Stimulated activated CD8-positive, alpha-beta memory T cell treated with anti-CD3 and anti-CD28 coated beads, Interleukin-12 subunit alpha, Interleukin-12 subunit beta, amount 100 ng/mL, for 24 hours (primary cell): ENCODE measurements around the gene SFMBT2.

Source experiments
- DNase-seq: peaks from one replicate; pipeline ENCODE4 v3.0.0-alpha.2; 2020; ENCODE audit errors: extremely low read depth

The SFMBT2 gene

DNA sequence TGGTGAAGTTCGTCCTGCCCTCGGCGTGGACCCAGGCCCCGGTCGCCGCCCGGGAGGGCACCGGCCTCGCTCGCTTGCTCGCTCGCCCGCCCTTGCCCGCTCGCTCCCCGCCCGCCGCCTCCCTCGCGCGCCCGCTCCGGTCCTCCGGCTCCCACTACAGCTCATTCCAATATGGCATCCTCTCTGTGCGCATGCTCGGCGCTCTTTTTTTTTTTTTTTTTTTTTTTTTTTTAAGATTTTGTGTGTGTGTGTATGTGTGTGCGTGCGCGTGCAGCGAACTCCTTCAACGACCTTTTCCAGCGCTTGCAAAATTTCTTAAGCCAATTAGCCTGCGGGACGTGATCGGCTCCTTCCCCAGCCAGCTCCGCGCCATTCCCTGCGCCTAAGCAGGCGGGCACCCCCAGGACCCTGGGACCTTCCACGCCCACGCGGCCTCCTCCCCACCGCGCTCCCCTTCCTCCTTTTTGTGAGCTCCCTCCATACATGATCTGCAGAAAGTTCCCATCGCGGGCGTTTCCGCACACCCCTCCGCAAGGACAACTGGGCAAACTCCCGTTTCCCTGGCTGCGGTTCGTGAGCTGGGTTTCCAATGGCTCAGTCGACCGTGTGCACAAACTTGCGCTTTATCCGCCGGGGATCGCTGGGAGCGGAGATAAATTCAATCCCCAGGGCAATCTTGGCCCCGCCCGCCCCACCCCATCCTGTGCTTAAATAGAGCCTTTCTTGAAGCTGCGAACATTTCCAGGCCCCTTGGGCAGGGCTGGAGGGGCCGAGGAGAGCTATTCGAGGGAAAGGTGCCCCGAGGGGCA is at the start of gene SFMBT2:
TSS of gene SFMBT2 (minus strand) at position 173 of the 809 bp plus-strand sequence. CDS start 29,136 bp downstream, outside the sequence.
- DNase-seq = no peak

DNA sequence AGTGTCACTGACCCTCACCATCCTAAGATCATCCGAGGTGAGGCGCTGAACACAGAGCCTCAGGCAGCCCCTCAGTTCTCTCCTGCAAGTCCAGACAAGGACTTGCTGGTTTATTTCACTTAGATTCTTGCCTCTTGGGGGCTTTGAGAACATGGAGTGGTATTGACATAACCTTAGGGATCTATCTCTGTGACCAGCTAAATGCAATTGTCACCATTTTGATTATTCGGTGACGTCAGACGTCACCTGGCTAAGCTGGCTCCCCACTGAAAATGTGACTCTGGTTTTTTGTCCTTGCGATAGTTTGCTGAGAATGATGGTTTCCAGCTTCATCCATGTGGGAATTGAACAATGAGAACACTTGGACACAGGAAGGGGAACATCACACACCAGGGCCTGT is 49.2 kb upstream of the SFMBT2 start:
- no peak for DNase-seq

DNA sequence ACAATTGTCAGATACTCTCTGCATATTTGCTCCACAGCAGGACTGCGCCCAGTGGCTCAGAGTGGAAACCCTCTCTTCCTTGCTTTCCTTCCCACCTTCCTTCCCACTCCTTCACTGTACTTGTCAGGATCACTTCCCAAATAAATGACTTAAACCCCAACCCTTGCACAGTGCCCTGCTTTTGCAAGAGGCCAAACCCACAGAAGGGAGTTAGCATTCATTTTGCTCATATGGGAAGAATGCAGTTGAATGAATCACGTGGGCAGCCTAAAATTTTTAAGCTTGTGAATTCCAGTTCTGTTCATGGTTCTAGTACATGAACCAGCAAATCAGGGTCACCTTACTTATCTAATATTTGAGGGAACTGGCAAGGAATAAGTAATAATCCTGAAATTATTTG is 47.7 kb upstream of the SFMBT2 start:
- DNase-seq = no peak

DNA sequence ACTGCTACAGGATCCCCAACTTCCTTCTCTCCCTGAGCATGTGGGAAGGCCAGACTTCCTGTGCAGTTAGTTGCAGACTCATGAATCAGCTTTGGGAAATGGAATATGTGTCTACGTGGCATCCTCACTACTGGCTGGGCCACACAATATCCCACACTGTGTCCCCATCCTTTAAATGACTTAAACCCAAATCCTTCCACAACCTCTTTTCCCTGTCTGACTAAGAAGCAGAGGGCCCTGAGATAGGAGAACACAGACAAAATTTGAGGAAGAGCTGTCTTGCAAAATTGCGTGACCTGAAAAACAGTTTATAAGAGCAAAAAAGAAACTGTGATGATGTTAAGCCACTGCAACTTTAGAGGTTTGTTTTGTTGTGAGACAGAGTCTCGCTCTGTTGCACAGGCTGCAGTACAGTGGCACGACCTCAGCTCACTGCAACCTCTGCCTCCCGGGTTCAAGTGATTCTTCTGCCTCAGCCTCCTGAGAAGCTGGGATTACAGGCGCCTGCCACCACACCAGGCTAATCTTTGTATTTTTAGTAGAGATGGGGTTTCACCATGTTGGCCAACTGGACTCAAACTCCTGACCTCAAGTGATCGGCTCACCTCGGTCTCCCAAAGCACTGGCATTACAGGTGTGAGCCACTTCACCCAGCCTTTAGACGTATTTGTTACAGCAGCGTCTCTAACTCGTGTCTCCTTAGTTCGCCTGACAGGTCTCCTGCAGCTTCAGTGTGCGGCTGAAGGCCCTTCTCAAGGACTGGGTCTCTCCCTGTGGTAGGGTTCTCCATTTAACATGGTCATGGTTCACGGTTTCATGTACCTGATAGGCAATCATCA is 46.9 kb upstream of the SFMBT2 start:
- DNase-seq = no peak

DNA sequence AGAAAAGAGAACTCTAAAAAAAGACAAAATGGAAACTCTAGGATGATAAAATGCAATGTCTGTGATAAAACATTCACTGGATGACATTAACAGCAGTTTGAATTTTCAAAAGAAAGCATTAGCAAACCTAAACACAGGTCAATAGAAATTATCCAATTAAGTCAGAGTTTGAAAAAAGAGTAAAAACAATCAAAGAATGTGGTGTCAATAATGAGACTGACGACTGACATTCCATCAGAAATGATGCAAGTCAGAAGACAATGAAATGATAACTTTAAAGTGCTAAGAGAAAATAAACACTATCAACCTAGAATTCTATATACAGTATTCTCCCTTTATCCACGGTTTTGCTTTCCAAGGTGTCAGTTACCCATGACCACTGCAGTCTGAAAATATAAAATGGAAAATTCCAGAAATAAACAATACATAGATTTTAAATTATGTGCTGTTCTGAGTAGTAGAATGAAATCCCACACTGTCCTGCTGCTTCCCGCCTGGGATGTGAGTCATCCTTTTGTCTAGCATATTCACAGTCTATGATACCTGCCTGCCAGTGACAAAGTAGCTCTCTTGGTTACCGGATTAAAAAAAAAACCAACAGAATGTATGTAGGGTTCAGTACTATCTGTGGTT is 38.3 kb upstream of the SFMBT2 start:
- DNase-seq = no peak

DNA sequence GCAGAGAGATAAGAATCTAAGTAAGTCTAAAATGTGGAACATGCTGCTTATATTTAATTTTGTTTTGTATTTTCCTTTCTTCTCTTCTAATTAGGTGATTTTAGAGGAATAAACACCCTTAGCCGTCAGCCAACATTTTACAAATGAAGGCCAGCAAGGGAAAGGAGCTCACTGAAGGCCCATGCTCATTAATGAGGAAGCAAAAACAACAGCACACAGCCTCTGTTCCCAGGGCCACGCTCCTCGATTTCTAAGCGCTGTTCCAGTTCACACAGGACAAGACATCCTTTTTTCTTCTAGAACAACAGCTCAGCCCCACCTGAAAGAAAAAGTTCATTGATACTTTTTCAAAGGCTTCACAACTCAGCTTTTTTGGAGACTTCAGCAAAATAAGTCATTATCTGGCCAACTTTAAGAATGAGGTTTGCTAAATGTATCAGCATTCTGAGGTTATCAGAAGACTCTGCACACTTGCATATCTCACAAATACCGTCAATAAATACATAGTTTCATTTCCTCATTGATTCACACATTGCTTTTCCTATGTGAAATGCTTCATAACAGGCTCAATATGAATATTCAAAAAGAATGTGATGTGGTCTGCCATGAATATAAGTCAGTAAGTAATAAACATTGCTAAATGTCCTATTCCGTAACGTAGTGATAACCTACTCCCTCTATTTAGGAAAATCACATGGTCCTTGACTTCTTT is 34.8 kb upstream of the SFMBT2 start:
- no peak for DNase-seq

DNA sequence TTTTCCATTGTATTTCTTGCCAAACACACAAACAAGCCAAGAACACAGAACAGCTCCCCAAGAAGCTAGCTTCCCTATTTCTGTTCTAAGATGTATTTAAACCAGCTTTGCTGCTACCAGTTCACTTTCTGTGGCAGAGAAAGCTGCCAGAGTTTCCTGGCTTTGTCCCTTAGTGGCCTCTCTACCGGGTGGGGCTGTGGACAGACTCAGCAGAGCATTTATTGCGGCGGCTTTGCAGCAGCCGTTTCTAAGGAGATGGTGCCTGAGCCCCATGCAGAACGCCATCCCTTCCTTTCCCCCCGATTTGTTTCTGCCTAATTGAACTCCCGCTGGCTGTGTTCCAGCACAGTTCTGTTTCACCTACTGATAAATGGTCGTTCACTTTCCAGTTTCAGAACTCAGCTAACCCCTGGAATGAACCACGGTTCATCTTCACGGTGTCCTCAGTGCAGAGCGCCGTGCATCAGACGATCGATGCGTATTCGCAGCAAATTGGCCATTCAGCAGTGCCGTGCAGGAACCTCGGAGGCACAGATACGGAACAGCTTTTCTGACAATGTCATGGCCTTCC is 33.8 kb upstream of the SFMBT2 start:
- no peak for DNase-seq

DNA sequence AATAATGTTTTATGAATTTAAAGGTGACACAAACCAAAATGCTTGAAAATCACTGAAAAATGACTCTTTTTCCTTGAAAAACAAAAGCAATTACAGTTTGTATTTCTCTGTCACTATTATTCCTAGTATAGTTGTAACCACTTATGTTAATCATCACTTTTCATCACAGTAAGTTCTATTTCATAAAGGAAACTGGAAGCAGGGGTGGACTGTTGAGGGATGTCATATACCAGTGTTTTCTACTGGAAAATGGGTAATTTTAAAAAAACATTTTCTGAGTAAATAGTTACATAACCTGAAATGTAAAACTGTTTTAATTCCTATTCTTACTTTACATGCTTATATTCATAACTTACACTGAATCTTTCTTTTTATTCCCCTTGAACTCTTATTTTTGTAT is 32.2 kb upstream of the SFMBT2 start:
- DNase-seq = no peak

DNA sequence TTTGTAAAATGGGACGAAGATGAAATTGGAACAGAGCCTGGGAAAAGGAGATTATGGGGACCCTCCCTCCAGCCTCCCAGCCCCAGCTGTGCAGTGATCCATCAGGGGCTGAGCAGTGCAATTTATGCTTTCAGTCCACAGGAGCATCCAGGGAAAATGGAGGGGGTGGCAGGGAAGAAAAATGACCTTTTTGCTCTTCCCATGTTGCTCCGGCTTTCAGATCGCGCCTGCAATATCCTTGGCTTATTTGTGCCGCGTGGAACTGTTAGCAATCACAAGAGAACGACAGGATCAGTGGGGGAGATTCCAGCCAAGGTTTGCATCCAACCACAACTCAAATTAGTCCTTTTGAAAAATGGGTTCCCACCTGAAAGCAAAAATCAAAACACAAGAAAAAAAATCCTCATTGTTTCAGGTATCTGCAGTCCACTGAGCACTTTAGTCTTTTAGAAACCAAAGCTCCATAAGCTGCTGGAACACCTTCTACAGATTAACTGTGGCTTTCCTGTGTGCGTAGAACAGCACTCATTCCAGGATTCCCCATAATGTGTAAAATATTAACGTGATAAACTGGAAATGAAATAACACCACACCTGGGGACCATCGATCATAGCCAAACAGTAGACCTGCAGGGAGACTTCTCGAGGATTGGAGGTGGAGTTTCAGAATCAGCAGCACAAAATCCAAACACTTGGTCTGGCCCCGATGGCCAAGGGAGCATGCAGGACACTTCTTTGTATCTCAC is 30.7 kb upstream of the SFMBT2 start:
- DNase-seq = no peak

DNA sequence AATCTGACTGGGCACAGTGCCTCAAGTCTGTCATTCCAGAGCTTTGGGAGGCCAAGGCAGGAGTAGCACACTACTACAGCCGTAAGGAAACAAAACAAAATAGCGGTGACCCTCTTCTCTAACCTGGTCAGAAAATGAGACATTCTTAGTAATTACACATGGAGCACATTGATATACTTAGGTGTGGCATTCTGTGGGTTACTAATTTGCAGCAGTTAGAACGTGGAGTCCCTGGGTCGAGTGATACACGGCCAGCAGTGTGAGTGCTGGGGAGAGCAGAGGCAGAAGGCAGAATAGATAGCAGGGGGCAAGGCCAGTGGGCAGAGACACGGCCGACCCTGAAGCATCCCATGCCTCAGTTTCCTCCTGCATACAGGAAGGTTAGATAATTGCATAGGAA is 28.9 kb upstream of the SFMBT2 start:
- DNase-seq = no peak

DNA sequence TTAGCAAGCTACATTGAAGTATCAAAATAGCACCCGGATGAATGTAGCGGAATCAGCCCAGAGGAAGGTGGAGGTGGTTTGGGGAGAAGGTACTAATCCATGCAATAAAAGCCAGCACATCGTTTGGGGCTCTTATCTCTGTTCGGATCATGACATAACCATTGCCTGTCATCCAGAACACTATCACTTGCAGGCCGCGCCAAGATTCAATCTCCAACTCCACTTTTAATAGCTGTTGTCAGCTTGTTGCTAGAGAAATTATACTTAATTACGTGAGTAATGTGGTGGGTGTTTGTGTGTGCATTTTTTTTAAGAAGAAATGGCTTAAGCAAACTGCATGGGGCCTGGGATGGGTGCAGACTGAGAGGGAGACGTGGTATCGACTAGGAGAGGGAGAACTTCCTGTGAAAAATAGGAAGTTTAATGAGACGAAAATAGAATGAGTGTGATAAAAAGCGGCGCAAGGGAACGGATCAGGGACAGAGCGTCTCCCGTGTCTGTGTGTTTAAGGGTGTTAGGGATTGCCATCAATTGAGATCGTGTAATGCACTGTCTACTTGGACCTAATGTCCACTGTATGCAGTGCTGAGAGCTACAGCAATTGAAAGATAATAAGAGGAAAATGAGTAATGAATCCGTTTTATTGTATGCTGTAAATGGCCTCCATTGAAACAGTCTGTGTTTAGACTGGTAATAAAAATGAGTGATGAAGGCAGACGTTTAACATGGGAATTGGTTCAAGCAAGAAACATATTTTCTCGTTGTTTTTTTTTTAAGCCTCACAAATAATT is 27.6 kb upstream of the SFMBT2 start:
- no peak for DNase-seq

DNA sequence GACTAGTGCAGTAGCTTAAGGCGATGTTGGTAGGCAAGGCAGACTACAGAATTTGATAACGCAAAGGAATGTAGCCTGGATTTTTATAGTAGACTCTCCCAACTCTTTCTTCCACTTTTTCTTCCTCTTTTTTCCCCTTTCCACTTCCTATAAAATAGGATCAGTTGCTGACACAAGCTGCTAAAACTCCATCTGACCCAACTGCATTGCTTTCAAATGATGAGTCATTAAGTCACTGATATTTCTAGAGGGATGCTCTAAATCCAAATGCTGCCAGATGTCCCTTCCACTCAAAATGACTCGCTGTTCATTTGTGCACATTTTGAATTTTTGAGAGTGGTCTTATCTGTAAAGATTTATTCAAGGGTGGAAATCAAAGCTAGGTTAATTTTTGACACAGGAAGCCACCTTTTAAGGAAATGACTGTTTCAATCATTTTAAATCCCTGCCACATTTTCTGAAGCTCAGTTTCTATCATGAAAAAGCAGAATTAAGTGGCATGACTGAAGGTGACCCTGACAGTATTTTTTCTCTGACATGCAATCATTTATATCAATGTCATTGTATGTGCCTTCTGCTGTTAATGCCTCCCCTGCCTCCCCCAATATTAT is 25.8 kb upstream of the SFMBT2 start:
- no peak for DNase-seq

DNA sequence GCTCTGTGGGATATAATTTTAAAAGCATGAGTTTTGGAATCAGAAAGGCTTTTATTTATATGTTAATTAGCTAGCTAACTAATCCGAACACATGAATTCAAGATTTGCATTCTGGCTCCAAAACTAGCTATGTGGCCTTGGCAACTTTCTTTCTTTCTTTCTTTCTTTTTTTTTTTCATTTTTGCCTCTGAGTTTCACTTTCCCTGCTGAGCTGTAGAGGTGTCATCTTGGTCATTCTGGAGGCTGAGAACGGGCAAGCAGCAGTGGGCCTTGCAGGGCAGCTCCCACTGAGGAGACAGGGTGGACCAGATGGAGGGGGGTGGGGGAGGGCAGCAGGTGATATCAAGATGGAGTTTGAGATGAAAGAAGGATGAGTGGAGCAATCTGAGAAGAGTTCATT is 24.8 kb upstream of the SFMBT2 start:
- DNase-seq = no peak

DNA sequence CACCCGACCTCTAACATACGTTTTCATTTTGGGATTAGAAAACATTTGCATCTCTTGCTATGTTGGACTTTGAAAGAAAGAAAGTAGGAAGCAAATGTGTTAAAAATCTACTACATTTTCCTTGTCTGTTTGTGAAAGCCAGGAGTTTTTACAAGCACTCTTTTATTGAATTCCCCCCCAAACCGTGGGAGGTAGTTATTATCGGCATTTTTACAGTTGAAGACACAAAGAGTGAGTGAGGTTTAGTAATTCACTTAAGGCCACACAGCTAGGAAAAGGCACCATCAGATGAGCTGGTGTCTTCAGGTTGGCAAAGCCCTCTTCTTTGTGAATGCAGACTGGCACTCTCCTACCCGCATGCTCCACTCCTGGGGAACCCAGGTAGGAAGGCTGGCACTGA is 23.5 kb upstream of the SFMBT2 start:
- no peak for DNase-seq

DNA sequence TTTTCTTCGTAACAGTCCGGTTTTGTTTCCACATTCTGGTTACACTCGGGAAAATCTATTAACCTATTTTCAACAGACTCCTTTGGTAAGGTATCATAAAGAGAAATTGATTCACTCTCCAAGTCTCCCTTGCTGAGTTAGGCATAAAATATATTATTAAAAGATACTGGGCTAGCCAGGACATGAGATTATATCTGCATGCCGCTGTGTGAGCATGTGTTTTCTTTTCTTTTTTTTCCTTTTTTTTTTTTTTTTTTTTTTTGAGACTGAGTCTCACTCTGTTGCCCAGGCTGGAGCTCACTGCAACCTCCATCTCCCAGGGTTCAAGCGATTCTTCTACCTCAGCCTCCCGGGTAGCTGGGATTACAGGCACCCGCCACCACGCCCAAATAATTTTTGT is 23.0 kb upstream of the SFMBT2 start:
- DNase-seq = no peak

DNA sequence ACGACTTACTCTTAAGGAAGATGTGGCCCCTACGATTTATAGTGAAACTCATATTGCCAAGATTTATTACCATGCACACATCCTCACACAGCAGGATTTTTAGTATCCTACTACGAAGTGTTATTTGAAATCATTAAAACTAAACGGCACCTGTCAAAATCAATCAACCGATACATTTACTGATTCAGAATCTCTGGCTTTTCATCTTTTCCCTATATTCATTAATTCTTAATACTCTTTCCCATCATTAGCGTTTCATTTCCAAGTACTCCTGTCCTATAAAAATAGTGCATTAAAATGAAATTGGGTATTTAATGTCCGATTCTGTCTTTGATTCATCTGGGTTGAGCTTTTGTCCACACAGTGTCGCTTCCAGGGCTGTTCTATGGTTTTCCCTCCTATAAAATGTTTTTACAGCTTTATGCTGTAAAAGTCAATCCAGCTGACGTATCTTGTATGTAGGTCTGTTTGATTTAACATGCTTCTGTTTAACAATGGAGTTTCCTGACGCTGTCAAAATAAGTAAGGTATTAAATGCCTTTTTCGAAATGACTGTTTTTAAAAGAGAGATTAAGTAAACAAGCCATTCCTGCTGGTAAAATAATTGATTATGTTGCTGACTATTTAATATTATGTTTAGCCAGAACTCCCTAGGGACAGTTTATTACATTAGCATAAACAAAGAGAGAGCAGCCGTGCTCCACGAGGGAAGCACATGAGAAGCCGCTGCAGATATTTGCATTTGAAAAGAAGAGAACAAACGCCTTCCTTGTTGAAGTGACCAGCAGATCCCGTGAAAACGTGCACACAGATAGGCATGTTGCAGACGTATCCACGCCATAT is 22.3 kb upstream of the SFMBT2 start:
- no peak for DNase-seq

DNA sequence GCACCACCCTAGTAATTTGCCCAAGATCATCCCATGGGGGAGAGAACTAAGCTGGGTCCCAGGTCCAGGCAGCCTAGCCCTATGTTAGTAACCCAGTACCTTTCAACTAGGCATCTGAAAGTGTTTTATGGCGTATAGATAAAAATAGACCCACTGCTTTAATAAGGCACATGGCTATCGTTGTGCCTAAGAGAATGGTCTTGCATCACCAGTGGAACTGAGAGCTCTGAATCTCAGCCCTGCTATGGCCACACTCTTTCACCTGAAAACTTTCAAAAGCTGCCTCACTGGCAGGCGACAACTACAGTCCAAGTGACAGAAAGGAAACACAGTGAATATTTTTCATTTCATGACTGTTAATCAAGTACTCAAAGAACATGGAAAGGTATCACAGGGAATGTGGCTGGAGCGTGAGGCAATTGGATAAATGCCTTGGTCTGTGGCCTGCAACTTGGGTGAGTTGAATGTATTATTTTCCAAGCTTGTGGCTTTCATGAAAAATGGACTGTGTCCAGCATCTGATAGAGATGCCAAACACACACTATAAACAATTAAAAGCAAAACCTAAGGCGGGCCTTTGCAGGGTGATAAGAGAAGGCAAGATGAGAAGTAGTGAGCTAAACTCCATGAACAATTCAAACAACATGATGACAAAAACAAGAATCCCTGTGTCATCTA is 18.0 kb upstream of the SFMBT2 start:
- DNase-seq = no peak

DNA sequence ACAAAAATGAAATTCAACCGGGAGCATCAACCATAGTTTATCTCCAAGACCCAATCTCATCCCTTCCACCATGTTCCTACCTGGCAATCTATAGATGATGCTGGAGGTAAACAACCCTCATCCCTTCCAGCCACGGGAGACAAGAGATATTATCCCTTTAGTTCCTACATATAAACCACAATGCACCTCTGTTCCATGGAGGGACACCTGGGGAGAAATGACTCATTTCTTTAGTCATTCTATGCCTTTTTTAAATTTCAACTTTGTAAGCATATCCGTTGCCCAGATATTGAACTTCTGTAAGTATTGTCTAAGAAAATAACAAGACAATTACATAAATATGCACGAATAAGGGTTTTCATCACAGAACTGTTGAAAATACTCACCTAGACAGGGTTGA is 15.5 kb upstream of the SFMBT2 start:
- no peak for DNase-seq
